HCT116 (cell line): ENCODE measurements around the gene CCL27. TPM values are rescaled to one million over a fixed set of nuclear protein-coding genes. Genes with fewer than 3 reads are reported as not detected.

Source experiments
- ATAC-seq: fragments of 200-7000 bp; cut with Tn5 transposase; 2 replicates; pipeline ENCODE4 v1.9.1; 2020; ENCODE audit warnings: mild to moderate bottlenecking, moderate library complexity
- BruUV-seq: library from RNA; stranded (reverse); fragments of 400-500 nt; replicated peaks from 2 replicates; lab custom pipeline; 2021; lab: Mats Ljungman, UMichigan
- CTCF ChIA-PET: fragments of 300-600 bp; sonication (Branson Sonifier 250); formaldehyde crosslinking; loops from one replicate; lab custom pipeline; 2021; ENCODE audit warnings: antibody characterized with exemption; lab: Charles Lee
- POLR2A ChIA-PET: fragments of 300-600, 350-600 bp; sonication (Branson Sonifier 250); formaldehyde crosslinking; loops from one replicate; lab custom pipeline; 2021; ENCODE audit warnings: antibody characterized with exemption; lab: Charles Lee
- RAD21 ChIA-PET, 2 experiments: fragments of 300-600 bp; sonication (Branson Sonifier 250); formaldehyde crosslinking; loops; one replicate each; lab custom pipeline; 2023; ENCODE audit warnings: low total read pairs in 2 of 2; ENCODE audit not compliant: uncharacterized antibody in 2 of 2, unreplicated experiment in 2 of 2, low non-redundant PET in 1 of 2; lab: Charles Lee
- DNase-seq: peaks from one replicate; pipeline ENCODE4 v3.0.0-alpha.2; 2010; ENCODE audit warnings: low read depth, low spot score
- H2AFZ ChIP-seq: fragments of 200-600 bp; shearing (Covaris generic), sonication (generic); 2 replicates; pipeline ENCODE4 v1.6.1; 2017; ENCODE audit warnings: low read depth, mixed run types, mixed read lengths, antibody characterized with exemption, low read length; ENCODE audit not compliant: poor library complexity, severe bottlenecking
- H3K27ac ChIP-seq: 2 replicates; pipeline ENCODE4 v1.5.1; 2012; ENCODE audit warnings: low read depth, low read length
- H3K27me3 ChIP-seq: fragments of 200-600 bp; sonication (generic); 2 replicates; pipeline ENCODE4 v1.6.1; 2016; ENCODE audit warnings: mixed run types, low read length, mixed read lengths; ENCODE audit not compliant: insufficient read depth
- H3K36me3 ChIP-seq, 2 experiments: fragments of 200-500 bp in 1 of 2; fragments of 200-600 bp in 1 of 2; sonication (Bioruptor generic) in 1 of 2; sonication (generic) in 1 of 2; 2 replicates each; pipeline versions ENCODE4 v1.5.1 to v1.6.1; 2014 to 2016; ENCODE audit warnings: low read length in 2 of 2, inconsistent platforms in 1 of 2, mixed read lengths in 1 of 2, mixed run types in 1 of 2; ENCODE audit not compliant: insufficient read depth in 2 of 2, control insufficient read depth in 1 of 2
- H3K4me1 ChIP-seq, 2 experiments: fragments of 200-600 bp in 1 of 2; sonication (generic) in 1 of 2; 2 replicates each; pipeline versions ENCODE4 v1.5.1 to v1.6.1; 2012 to 2017; ENCODE audit warnings: low read length in 2 of 2, inconsistent platforms in 1 of 2, mild to moderate bottlenecking in 1 of 2, mixed read lengths in 1 of 2, mixed run types in 1 of 2, moderate library complexity in 1 of 2; ENCODE audit not compliant: insufficient read depth in 2 of 2, control insufficient read depth in 1 of 2
- H3K4me2 ChIP-seq: fragments of 200-600 bp; sonication (generic); 2 replicates; pipeline ENCODE4 v1.6.1; 2017; ENCODE audit warnings: mixed run types, low read length, mixed read lengths
- H3K4me3 ChIP-seq, 2 experiments: fragments of 200-600 bp in 1 of 2; sonication (generic) in 1 of 2; replicated peaks in 1 of 2; 2 replicates each; pipeline ENCODE4 v1.5.1; 2011 to 2016; ENCODE audit warnings: low read length in 2 of 2, control low read depth in 1 of 2, low read depth in 1 of 2, mild to moderate bottlenecking in 1 of 2, mixed read lengths in 1 of 2, mixed run types in 1 of 2
- H3K79me2 ChIP-seq: fragments of 200-600 bp; sonication (generic); 2 replicates; pipeline ENCODE4 v1.6.1; 2017; ENCODE audit warnings: mild to moderate bottlenecking, mixed run types, low read length, moderate library complexity, mixed read lengths; ENCODE audit not compliant: insufficient read depth
- H3K9ac ChIP-seq: fragments of 200-600 bp; sonication (generic); 2 replicates; pipeline ENCODE4 v1.6.1; 2016; ENCODE audit warnings: low read length, mixed read lengths
- H3K9me2 ChIP-seq: fragments of 200-600 bp; sonication (generic), shearing (Covaris generic); 2 replicates; pipeline ENCODE4 v1.6.1; 2017; ENCODE audit warnings: mixed run types, mild to moderate bottlenecking, moderate library complexity; ENCODE audit not compliant: insufficient read depth
- H3K9me3 ChIP-seq, 2 experiments: fragments of 200-500 bp in 1 of 2; fragments of 200-600 bp in 1 of 2; sonication (Bioruptor generic) in 1 of 2; sonication (generic) in 1 of 2; 2 replicates each; pipeline ENCODE4 v1.6.1; 2014 to 2017; ENCODE audit warnings: low read length in 2 of 2, mixed read lengths in 2 of 2, inconsistent platforms in 1 of 2, low read depth in 1 of 2, mild to moderate bottlenecking in 1 of 2, mixed run types in 1 of 2, moderate library complexity in 1 of 2; ENCODE audit not compliant: control insufficient read depth in 1 of 2, insufficient read depth in 1 of 2
- H4K20me1 ChIP-seq: fragments of 200-600 bp; sonication (generic), shearing (Covaris generic); 2 replicates; pipeline ENCODE4 v1.6.1; 2017; ENCODE audit warnings: mixed run types, mild to moderate bottlenecking, moderate library complexity; ENCODE audit not compliant: insufficient read depth
- CEBPB ChIP-seq: IDR thresholded peaks from 2 replicates; pipeline ENCODE4 v1.6.1; 2012; ENCODE audit warnings: low read depth
- EGR1 ChIP-seq: IDR thresholded peaks from 2 replicates; pipeline ENCODE4 v1.6.1; 2012; ENCODE audit warnings: low read depth
- ELF1 ChIP-seq: IDR thresholded peaks from 2 replicates; pipeline ENCODE4 v1.6.1; 2012; ENCODE audit warnings: low read depth, borderline replicate concordance
- POLR2A ChIP-seq: IDR thresholded peaks from 2 replicates; pipeline ENCODE4 v1.7.0; 2011; ENCODE audit warnings: borderline replicate concordance; ENCODE audit not compliant: insufficient read depth, insufficient read length; ENCODE audit errors: extremely low read depth
- POLR2AphosphoS5 ChIP-seq: IDR thresholded peaks from 2 replicates; pipeline ENCODE4 v1.6.1; 2011; ENCODE audit warnings: mild to moderate bottlenecking, low read depth, low read length, moderate library complexity
- RAD21 ChIP-seq: IDR thresholded peaks from 2 replicates; pipeline ENCODE4 v1.6.1; 2012; ENCODE audit warnings: low read depth, mild to moderate bottlenecking
- SP1 ChIP-seq: IDR thresholded peaks from 2 replicates; pipeline ENCODE4 v1.6.1; 2012; ENCODE audit warnings: low read depth
- SRF ChIP-seq: IDR thresholded peaks from 2 replicates; pipeline ENCODE4 v1.6.1; 2012; ENCODE audit warnings: low read depth
- YY1 ChIP-seq: IDR thresholded peaks from 2 replicates; pipeline ENCODE4 v1.6.1; 2011; ENCODE audit warnings: low read length, low read depth, moderate library complexity, mild to moderate bottlenecking; ENCODE audit not compliant: insufficient replicate concordance; ENCODE audit errors: extremely low read depth
- ZFX ChIP-seq: fragments of 450-650 bp; IDR thresholded peaks from 2 replicates; pipeline ENCODE4 v1.6.1; 2017
- ZNF274 ChIP-seq: fragments of 200-500 bp; sonication (Bioruptor generic); IDR thresholded peaks from 2 replicates; pipeline ENCODE4 v1.6.1; 2014; ENCODE audit warnings: mild to moderate bottlenecking, low read depth, low read length, inconsistent platforms
- intact Hi-C: fragments of 100-400 bp; cut with micrococcal nuclease; formaldehyde crosslinking; loops from 2 replicates; pipeline ENCODE4 v1.10.0; 2022
- total RNA-seq: library from RNA; stranded (reverse); gene quantifications from one replicate; pipeline ENCODE4 v1.2.1, GENCODE V29; 2021; ENCODE audit not compliant: unreplicated experiment
- TF ChIP-seq, protein P1 (sequence below): IDR thresholded peaks from 2 replicates; pipeline ENCODE4 v1.6.1; 2012; ENCODE audit warnings: low read depth
- TF ChIP-seq, protein P2 (sequence below), 3 experiments: fragments of 200-600 bp in 1 of 3; sonication (generic) in 1 of 3; IDR thresholded peaks in 2 of 3; conservative IDR thresholded peaks in 1 of 3; 2 replicates each; pipeline ENCODE4 v1.5.1; 2012 to 2017; ENCODE audit warnings: low read depth in 2 of 3, low read length in 2 of 3, antibody characterized with exemption in 1 of 3, borderline replicate concordance in 1 of 3, control low read depth in 1 of 3, mild to moderate bottlenecking in 1 of 3, mixed read lengths in 1 of 3, mixed run types in 1 of 3, moderate library complexity in 1 of 3; ENCODE audit not compliant: insufficient read depth in 1 of 3
- TF ChIP-seq, protein P3 (sequence below): IDR thresholded peaks from 2 replicates; pipeline ENCODE4 v1.6.1; 2012

Gene CCL27
- total RNA-seq, 1 experiment from 2014 or later = 1.0 TPM

DNA sequence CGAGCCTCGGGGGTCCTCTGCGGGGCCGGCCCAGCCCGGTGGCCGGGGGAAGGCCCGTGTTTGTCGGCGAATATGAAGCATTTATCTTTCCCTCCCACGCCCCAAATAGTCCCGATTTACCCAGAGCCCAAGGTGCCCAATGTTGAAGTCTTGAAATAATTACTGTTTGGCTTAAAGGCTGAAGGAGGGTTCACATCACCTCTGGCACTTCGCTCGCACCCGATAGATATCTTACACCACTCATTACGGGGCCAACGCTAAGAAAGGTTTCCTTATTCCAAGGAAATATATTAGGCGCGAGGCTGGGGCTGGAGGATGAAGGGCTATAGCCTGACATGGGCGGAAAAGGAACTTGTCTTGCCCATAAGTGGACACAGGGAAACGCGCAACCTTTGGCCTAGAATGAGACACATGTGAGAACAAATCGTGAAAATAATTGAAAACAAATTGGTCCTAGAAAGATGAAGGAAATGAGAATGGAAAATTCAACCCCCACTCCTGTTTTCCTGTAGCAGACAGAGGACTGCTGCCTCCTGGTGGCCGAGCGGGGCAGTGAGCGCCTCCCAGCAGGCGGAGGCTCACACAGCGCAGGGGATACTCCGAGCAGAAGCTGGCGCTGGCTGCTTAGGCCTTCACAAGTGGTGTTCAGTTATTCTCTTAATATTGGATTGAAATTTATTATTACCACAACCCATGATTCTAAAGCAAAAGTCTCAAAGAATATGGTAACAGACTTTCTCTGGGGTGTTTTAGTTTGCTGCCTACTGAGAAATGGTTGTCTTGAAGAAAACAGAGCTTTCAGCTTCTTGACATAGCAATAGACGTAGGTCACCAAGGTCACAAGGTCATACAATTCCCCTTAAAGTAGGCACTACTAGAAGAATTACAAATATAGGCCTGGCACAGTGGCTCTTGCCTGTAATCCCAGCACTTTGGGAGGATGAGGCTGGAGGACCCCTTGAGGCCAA is 39.6 kb upstream of the CCL27 start:
- Histone ChIP-seq H3K79me2 (no peaks in the 10 kb centered on the region), H3K4me2 (peak overlapping the region; percentile 87), H4K20me1 (no peaks in the 10 kb centered on the region), H3K27me3 (no peaks in the 10 kb centered on the region), H3K9ac (peak overlapping the region; percentile 18), H3K4me1 (peaks cover 3 to 14% of the 10 kb centered on the region in 2 experiments; a peak in 2 of 4 replicates), H3K9me2 (no peaks in the 10 kb centered on the region), H3K4me3 (peak overlapping the region; percentile 41 to 57), H3K27ac (no peak overlapping the region), H3K9me3 (no peaks in the 10 kb centered on the region), H3K36me3 (no peaks in the 10 kb centered on the region), H2AFZ (peak overlapping the region; percentile 82)
- RAD21 ChIA-PET = interaction anchor here in 1 of 2 experiments (1.0 kb wide), 1 partner anchor 58 kb away, joined by 3 read pairs; no protein-coding TSS in a partner anchor
- BruUV-seq = no TSS peak
- POLR2A ChIA-PET = interaction anchor here (0.7 kb wide), 1 partner anchor 37 kb away, joined by 3 read pairs; no protein-coding TSS in a partner anchor
- CTCF ChIA-PET = interaction anchor here (0.6 to 2.1 kb wide), 30 partner anchors 8 to 988 kb away, joined by 3 to 14 read pairs (median 5); partner anchors contain the start of genes ATOSB, CCL21, CCL27 and GALT
- intact Hi-C loops = loop anchor here (1.0 kb wide), 1 partner anchor 27 kb away; no protein-coding TSS in a partner anchor
- peak; percentile 83 for ATAC-seq
- TF ChIP-seq RAD21 (peak; percentile 77), YY1 (peak; percentile 54), SRF (peak; percentile 65; the same call in 1 of the 2 replicates), CEBPB (no peak), SP1 (no peak; the same call in 1 of the 2 replicates), POLR2A (no peak), ELF1 (no peak), ZFX (no peak), POLR2AphosphoS5 (no peak), EGR1 (0 out of 2 replicates have a peak, but pooled peaks have one; percentile 24), ZNF274 (no peak)
- TF ChIP-seq, protein P1, sequence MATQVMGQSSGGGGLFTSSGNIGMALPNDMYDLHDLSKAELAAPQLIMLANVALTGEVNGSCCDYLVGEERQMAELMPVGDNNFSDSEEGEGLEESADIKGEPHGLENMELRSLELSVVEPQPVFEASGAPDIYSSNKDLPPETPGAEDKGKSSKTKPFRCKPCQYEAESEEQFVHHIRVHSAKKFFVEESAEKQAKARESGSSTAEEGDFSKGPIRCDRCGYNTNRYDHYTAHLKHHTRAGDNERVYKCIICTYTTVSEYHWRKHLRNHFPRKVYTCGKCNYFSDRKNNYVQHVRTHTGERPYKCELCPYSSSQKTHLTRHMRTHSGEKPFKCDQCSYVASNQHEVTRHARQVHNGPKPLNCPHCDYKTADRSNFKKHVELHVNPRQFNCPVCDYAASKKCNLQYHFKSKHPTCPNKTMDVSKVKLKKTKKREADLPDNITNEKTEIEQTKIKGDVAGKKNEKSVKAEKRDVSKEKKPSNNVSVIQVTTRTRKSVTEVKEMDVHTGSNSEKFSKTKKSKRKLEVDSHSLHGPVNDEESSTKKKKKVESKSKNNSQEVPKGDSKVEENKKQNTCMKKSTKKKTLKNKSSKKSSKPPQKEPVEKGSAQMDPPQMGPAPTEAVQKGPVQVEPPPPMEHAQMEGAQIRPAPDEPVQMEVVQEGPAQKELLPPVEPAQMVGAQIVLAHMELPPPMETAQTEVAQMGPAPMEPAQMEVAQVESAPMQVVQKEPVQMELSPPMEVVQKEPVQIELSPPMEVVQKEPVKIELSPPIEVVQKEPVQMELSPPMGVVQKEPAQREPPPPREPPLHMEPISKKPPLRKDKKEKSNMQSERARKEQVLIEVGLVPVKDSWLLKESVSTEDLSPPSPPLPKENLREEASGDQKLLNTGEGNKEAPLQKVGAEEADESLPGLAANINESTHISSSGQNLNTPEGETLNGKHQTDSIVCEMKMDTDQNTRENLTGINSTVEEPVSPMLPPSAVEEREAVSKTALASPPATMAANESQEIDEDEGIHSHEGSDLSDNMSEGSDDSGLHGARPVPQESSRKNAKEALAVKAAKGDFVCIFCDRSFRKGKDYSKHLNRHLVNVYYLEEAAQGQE = no peak
- TF ChIP-seq, protein P2, sequence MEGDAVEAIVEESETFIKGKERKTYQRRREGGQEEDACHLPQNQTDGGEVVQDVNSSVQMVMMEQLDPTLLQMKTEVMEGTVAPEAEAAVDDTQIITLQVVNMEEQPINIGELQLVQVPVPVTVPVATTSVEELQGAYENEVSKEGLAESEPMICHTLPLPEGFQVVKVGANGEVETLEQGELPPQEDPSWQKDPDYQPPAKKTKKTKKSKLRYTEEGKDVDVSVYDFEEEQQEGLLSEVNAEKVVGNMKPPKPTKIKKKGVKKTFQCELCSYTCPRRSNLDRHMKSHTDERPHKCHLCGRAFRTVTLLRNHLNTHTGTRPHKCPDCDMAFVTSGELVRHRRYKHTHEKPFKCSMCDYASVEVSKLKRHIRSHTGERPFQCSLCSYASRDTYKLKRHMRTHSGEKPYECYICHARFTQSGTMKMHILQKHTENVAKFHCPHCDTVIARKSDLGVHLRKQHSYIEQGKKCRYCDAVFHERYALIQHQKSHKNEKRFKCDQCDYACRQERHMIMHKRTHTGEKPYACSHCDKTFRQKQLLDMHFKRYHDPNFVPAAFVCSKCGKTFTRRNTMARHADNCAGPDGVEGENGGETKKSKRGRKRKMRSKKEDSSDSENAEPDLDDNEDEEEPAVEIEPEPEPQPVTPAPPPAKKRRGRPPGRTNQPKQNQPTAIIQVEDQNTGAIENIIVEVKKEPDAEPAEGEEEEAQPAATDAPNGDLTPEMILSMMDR (IDR thresholded peaks at IDR 0.05 in 2 of 3, conservative IDR thresholded peaks at IDR 0.05 in 1 of 3; ENCODE audit: borderline replicate concordance in 1 of 3, insufficient read depth in 1 of 3, low read depth in 2 of 3, low read length in 2 of 3) = peak; percentile 96 to 99 (median 97)
- TF ChIP-seq, protein P3, sequence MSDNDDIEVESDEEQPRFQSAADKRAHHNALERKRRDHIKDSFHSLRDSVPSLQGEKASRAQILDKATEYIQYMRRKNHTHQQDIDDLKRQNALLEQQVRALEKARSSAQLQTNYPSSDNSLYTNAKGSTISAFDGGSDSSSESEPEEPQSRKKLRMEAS = peak; percentile 19; the same call in 1 of the 2 replicates
- DNase-seq = peak; percentile 48
